Fibroblast of peridontal ligament (primary cell): Measurements from ENCODE around the gene PLEKHA1.

ENCODE experiments used
- DNase-seq: peaks from one replicate; pipeline ENCODE4 v3.0.0-alpha.2; 2010; ENCODE audit errors: extremely low read depth

PLEKHA1 gene

GRCh38 chr10:122480146-122480833 lies 105.8 kb downstream of the PLEKHA1 start:
- no peak for DNase-seq

GRCh38 chr10:122481296-122482056 lies 107.0 kb downstream of the PLEKHA1 start:
- DNase-seq: no peak
